HK-2 (cell line): ENCODE measurements around the gene ADAMTSL3.

Experiments used
- DNase-seq: peaks from one replicate; pipeline ENCODE4 v3.0.0-alpha.2; 2018; ENCODE audit not compliant: unreplicated experiment

Gene ADAMTSL3

GRCh38 chr15:83818591-83818990 lies 164.7 kb downstream of the ADAMTSL3 start:
- DNase-seq, result no peak

GRCh38 chr15:83830381-83830780 lies 176.5 kb downstream of the ADAMTSL3 start:
- DNase-seq, result no peak

GRCh38 chr15:83833569-83833968 lies 179.6 kb downstream of the ADAMTSL3 start:
- DNase-seq, result no peak

GRCh38 chr15:83835479-83835878 lies 181.6 kb downstream of the ADAMTSL3 start:
- no peak for DNase-seq

DNA sequence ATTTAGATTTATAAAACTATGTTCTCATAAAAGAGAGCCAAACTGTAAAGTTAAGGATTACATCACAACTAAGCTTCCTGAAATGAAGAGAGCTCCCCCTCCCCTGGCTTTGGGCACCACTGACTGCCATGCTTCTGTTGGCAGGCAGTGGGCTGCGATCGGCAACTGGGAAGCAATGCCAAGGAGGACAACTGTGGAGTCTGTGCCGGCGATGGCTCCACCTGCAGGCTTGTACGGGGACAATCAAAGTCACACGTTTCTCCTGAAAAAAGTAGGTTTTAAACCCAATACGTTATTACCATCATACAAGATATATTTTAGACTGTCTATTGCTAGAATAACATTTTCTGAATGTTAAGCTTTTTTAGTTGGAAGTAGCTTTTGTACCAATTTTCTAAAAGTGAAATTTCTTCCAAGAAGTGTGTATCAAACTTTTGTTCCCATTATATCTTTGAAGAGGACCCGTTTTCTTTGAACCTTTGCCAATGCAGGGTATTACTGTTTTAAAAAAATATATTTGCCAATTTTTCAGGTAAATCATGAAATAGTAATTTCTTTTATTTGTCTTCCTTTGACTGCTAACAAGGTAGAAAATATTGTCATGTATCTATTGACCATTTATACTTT lies 184.1 kb downstream of the ADAMTSL3 start:
- DNase-seq, result peak; percentile 24

DNA sequence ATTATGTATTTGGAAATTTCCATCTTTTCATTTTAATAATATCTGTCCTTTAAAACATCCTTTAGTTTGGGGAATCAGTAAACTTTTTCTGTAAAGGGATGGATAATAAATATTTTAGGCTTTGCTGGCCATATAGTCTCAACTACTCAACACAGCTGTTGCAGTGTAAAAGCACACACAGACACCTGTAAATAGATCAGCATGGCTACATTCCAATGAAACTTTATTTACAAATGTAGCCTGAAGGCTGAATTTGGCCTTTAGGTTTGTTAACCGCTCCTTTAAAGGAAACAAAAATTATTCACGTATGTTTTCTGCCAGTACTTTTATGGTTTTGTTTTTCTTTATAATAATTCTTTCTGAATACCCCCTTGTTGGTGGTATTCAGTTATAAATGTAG lies 184.8 kb downstream of the ADAMTSL3 start:
- no peak for DNase-seq

DNA sequence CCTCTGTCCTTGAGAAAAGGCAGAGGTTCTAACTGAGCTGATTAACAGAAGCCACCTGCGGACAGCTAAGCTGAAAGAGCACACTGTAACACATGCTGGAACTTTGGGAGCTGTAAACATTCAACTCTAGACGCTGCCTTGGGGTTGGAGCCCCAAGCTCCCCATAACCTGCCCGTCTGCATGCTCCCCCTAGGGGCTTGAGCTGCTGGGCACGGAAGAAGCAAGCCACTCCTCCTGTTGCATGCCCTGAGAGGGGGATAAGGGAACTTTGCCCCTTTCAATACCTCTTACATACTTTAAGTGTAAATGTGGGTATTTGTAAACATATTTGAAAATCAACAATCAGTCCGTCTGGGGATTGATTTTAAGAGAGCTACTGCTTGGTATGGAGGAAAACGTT lies 188.4 kb downstream of the ADAMTSL3 start:
- no peak for DNase-seq

DNA sequence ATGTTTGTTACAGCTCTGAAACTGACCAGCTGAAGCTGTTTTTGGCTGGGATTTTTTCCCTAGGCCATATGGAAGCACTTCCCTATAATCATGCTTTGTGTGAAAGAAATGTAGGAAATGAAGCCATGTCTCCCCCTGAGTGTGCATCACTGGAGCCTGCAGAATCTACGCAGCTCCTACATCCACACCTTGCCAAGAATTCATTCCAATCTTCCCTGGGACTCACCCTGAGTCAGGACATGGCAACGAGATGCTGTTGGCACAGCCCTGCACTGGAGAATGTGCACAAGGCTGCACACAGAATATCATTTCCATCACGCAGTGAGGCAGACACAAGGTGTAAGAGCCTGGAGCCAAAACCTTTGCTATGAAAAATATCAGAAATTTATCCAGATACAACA lies 189.5 kb downstream of the ADAMTSL3 start:
- no peak for DNase-seq

DNA sequence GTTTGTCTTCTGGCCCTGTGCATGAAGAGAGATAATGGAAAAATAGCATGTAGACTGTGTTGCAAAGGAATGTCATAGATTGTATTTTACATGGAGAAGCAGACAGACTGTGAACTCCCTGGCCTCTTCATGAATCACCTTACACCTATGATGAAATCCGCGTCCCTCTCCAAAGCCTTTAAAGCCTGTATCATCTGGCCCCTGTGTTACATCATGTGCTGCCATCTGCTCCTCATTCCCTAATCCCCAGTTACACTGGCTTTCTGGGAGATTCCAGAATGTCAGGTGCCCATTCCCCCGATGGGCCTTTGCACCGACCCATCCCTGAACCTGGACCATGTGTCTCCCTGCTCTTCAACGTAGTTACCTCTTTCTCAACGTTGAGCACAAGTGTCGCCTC lies 190.8 kb downstream of the ADAMTSL3 start:
- DNase-seq, result no peak

GRCh38 chr15:83845230-83845629 lies 191.3 kb downstream of the ADAMTSL3 start:
- no peak for DNase-seq

- DNase-seq, result no peak
Measured at GRCh38 chr15:83846847-83847246, 192.9 kb downstream of the ADAMTSL3 start.

DNA sequence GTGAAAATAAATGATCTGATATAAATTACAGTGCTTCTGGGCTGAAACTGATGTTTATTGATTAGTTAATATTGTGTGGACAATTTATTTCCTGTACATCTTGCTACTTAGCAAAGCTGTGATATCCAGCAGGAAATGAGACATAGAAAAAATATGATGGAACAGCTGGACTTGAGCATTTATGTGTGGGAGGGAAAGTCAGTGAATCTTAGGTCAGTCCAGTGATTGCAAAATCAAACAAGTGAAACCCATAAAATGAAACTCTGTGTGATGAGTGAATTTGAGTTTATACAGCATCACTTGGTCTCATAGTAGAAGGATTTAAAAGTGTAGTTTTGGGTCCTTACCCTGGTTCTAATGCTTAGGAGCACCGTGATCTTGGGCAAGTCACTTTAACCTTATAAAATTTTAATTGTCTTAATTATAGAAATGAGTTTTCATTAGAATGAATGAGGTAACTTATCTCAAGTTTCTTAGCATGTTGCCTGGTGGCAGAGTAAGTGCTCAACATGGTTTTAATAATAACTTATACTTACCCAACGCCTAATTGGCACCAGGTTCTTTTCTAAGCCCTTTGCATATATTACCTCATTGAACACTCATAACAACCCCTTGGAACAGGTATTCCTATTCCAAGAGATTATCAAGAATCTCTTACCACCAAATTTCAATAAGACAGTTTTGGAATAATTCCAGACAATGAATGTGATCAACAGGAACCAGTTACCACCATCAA lies 194.6 kb downstream of the ADAMTSL3 start:
- no peak for DNase-seq

GRCh38 chr15:83850015-83850414 lies 196.1 kb downstream of the ADAMTSL3 start:
- no peak for DNase-seq

GRCh38 chr15:83850501-83851245 lies 196.8 kb downstream of the ADAMTSL3 start:
- no peak for DNase-seq

- DNase-seq, result no peak
Measured at GRCh38 chr15:83853232-83853631, 199.3 kb downstream of the ADAMTSL3 start.

- DNase-seq, result no peak
Measured at GRCh38 chr15:83854321-83854720, 200.4 kb downstream of the ADAMTSL3 start.

- no peak for DNase-seq
Measured at GRCh38 chr15:83854950-83855707, 201.2 kb downstream of the ADAMTSL3 start.

DNA sequence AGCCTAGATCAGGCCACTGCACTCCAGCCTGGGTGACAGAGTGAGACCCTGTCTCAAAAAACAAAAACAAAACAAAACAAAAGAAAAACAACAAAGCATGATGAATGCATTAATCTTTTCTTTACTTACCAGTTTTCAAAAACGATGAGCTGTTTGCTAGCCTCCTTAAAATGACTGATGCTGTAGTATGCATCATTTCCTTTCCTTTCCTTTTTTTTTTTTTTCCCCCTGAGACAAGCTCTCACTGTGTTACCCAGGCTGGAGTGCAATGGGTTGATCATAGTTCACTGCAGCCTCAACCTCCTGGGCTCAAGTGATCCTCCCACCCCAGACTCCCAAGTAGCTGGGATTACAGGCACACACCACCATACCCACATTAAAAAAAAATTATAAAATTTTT lies 202.0 kb downstream of the ADAMTSL3 start:
- DNase-seq, result no peak

DNA sequence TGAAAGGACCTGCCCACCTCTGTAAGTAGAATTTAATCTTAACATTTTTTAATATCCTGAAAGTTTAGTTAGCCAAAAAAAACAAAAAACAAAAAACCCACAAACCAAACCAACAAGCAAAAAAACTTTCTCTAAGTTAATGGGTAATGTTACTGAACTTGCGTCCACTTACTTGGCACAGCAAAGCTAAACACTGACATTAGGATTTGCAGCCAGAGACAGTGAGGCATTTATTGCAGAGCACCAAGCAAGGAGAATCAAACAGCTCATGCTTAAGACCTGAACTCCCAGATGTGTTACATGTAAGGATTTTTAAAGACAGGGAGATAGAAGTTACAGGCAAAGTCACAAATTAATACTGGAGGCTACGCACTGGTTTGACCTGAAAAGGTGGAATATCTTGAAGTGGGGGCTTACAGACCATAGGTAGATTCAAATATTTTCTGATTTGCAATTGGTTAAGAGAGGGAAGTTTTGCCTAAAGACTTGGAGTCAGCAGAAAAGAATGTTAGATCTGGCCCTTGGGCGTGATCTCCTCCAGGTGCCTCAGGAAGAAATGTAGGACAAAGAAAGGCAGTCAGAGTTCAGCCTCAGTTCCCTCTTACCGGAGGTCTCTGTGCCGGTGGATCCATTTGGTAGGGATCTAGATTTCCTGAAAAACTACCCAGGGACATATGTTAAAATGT lies 205.0 kb downstream of the ADAMTSL3 start:
- DNase-seq, result no peak

DNA sequence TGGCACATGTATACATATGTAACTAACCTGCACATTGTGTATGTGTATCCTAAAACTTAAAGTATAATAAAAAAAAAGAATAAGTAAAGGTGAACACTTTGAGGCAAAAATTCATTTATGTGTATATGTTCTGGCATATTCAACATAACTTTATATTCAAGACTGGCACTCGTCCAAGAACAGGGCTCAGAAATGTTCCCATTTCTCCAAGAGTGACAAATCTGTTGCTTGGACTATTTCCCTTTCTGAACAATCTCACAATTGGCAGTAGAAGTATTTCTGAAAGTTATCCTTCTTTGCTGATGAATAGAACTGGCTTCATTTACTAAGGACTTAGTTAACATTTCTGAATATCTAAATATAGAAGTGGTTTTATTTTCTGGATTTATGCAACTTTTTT lies 212.8 kb downstream of the ADAMTSL3 start:
- no peak for DNase-seq

DNA sequence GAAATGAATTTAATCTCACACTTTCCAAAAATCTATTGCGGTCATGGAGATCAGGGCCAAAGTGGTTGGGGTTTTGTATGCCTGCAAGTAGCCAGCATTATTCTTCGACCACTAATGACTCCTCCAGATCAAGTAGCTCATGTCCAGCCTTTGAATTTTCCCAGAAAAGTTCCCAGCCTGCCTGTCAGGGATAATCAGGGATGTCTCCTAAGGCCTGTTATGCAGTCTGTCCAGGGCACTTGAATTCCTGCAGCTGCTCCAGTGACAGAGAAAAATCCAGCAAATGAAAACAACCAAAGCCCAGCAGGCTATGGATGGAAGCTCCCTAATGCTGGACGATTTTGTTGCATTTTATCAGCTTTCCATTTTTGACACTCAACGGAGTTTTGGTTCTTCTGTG lies 215.4 kb downstream of the ADAMTSL3 start:
- DNase-seq, result no peak
